CD4-positive, alpha-beta T cell (primary cell): Measurements from ENCODE around the gene RASA2. TPM values are rescaled to one million over a fixed set of nuclear protein-coding genes. Genes with fewer than 3 reads are reported as not detected.
A peak's percentile ranks its signal among the peaks of the same experiment; 100 is the strongest.
"Not testable (repeated sequence)": the region's sequence is repeated elsewhere in the genome, so short reads cannot be mapped to it uniquely, and the experiment has no call there.

Experiments used
- ATAC-seq: fragments of 200-7000 bp; cut with Tn5 transposase; one replicate; pipeline ENCODE4 v1.10.0; 2022; ENCODE audit warnings: mild to moderate bottlenecking; ENCODE audit not compliant: poor library complexity
- CTCF ChIA-PET: fragments of 350-600 bp; sonication (Branson Sonifier 250); formaldehyde crosslinking; loops from one replicate; lab custom pipeline; 2021; ENCODE audit warnings: antibody characterized with exemption, inconsistent platforms; lab: Charles Lee
- POLR2A ChIA-PET: fragments of 350-600 bp; sonication (Branson Sonifier 250); formaldehyde crosslinking; loops from one replicate; lab custom pipeline; 2021; ENCODE audit warnings: antibody characterized with exemption, inconsistent platforms; lab: Charles Lee
- DNase-seq, 14 experiments: peaks; one replicate each; pipeline ENCODE4 v3.0.0-alpha.2; 2013 to 2020; ENCODE audit warnings: mixed read lengths in 2 of 14
- H3K27ac ChIP-seq, 2 donors: one replicate each; pipeline versions ENCODE4 v1.5.1 to v1.7.0; 2013; ENCODE audit warnings: low read length in 2 of 2, low read depth in 1 of 2, mild to moderate bottlenecking in 1 of 2
- H3K27me3 ChIP-seq, 2 experiments: 1 replicate in 1 of 2; 2 replicates in 1 of 2; pipeline versions ENCODE4 v1.6.1 to v1.7.0; 2013; ENCODE audit warnings: low read length in 2 of 2, control low read depth in 1 of 2, mild to moderate bottlenecking in 1 of 2, moderate library complexity in 1 of 2; ENCODE audit not compliant: insufficient read depth in 2 of 2, control insufficient read depth in 1 of 2
- H3K36me3 ChIP-seq: one replicate; pipeline ENCODE4 v1.6.1; 2013; ENCODE audit warnings: low read length, control low read depth; ENCODE audit not compliant: insufficient read depth
- H3K4me1 ChIP-seq: one replicate; pipeline ENCODE4 v1.6.1; 2013; ENCODE audit warnings: low read length, control low read depth; ENCODE audit not compliant: insufficient read depth
- H3K4me3 ChIP-seq: one replicate; pipeline ENCODE4 v1.5.1; 2013; ENCODE audit warnings: mild to moderate bottlenecking, low read length, moderate library complexity
- H3K9me3 ChIP-seq, 2 experiments: 1 replicate in 1 of 2; 2 replicates in 1 of 2; pipeline versions ENCODE4 v1.6.1 to v1.7.0; 2013; ENCODE audit warnings: low read length in 2 of 2, mild to moderate bottlenecking in 2 of 2, control low read depth in 1 of 2, moderate library complexity in 1 of 2; ENCODE audit not compliant: control insufficient read depth in 1 of 2, insufficient read depth in 1 of 2
- H3K27ac Mint-ChIP-seq: one replicate; pipeline ENCODE4 v1.8.0; 2020; ENCODE audit warnings: mixed read lengths
- H3K27me3 Mint-ChIP-seq: one replicate; pipeline ENCODE4 v1.8.0; 2021; ENCODE audit warnings: mixed read lengths
- H3K36me3 Mint-ChIP-seq: one replicate; pipeline ENCODE4 v1.8.0; 2021; ENCODE audit warnings: low read depth, mixed read lengths
- H3K4me1 Mint-ChIP-seq: one replicate; pipeline ENCODE4 v1.8.0; 2021; ENCODE audit warnings: low read depth, mixed read lengths
- H3K4me3 Mint-ChIP-seq: one replicate; pipeline ENCODE4 v1.8.0; 2020; ENCODE audit warnings: mild to moderate bottlenecking, mixed read lengths
- H3K9me3 Mint-ChIP-seq: one replicate; pipeline ENCODE4 v1.8.0; 2020; ENCODE audit warnings: mixed read lengths
- intact Hi-C, 2 experiments: fragments of 100-400 bp; cut with DNase I in 1 of 2; cut with micrococcal nuclease in 1 of 2; formaldehyde crosslinking; loops; one replicate each; pipeline versions ENCODE4 v1.15.1 to v1.9.0; 2023 to 2025; cut with DNase I, micrococcal nuclease
- total RNA-seq, 174 experiments: library from RNA in 2 of 174; stranded (reverse) in 2 of 174; gene quantifications; one replicate each; pipeline ENCODE4 v1.2.3 and lab custom pipeline; 2021 to 2026
- TF ChIP-seq, protein P1 (sequence below): fragments of 200-600 bp; IDR thresholded peaks from one replicate; pipeline ENCODE4 v1.8.0; 2022; ENCODE audit warnings: antibody characterized with exemption, mild to moderate bottlenecking

Gene RASA2
- total RNA-seq, 2 experiments from 2014 or later = 96.1 to 96.4 TPM

DNA sequence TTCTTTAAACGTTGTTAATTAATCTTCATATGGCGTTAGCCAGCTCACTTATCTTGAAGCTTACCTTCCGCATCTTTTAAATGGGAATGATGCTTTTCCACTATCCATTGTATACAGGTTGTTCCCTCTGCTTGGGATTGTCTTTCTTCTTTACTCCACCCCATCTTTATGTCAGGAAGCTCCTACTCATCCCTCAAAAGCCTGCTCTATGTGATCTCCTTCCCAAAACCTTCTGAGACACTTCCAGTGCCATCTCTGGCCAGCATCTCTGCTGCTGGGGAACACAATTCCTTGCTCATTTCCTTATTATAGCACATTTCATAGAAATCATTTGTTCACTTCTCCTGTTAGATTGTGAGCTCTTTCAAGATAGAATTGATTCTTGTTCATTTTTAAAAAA is 4.3 kb downstream of the RASA2 start:
- DNase-seq (no peak), ATAC-seq (no peak)
- Histone ChIP-seq H3K27me3 (no peaks in the 10 kb centered on the region), H3K4me1 (peaks cover 36% of the 10 kb centered on the region), H3K27ac (peak overlapping the region in 1 of 2 donors; percentile 11), H3K36me3 (peaks cover 5% of the 10 kb centered on the region), H3K4me3 (no peak overlapping the region), H3K9me3 (no peaks in the 10 kb centered on the region)
- no peaks in the 10 kb centered on the region for H3K27me3 Mint-ChIP-seq
- TF ChIP-seq, protein P1, sequence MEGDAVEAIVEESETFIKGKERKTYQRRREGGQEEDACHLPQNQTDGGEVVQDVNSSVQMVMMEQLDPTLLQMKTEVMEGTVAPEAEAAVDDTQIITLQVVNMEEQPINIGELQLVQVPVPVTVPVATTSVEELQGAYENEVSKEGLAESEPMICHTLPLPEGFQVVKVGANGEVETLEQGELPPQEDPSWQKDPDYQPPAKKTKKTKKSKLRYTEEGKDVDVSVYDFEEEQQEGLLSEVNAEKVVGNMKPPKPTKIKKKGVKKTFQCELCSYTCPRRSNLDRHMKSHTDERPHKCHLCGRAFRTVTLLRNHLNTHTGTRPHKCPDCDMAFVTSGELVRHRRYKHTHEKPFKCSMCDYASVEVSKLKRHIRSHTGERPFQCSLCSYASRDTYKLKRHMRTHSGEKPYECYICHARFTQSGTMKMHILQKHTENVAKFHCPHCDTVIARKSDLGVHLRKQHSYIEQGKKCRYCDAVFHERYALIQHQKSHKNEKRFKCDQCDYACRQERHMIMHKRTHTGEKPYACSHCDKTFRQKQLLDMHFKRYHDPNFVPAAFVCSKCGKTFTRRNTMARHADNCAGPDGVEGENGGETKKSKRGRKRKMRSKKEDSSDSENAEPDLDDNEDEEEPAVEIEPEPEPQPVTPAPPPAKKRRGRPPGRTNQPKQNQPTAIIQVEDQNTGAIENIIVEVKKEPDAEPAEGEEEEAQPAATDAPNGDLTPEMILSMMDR = no peak
- H3K9me3 Mint-ChIP-seq = peaks cover 4% of the 10 kb centered on the region
- CTCF ChIA-PET = interaction anchor here (1.0 to 1.7 kb wide), 3 partner anchors 11 to 69 kb away, joined by 3 to 4 read pairs (median 4); no protein-coding TSS in a partner anchor
- peaks cover 91% of the 10 kb centered on the region for H3K4me1 Mint-ChIP-seq
- peak overlapping the region; percentile 82 for H3K27ac Mint-ChIP-seq
- intact Hi-C loops = no loop called here
- peak overlapping the region; percentile 80 for H3K4me3 Mint-ChIP-seq
- H3K36me3 Mint-ChIP-seq = peaks cover 60% of the 10 kb centered on the region
- POLR2A ChIA-PET = interaction anchor here (0.7 to 1.3 kb wide), 5 partner anchors 9 to 62 kb away, joined by 3 to 13 read pairs (median 5); no protein-coding TSS in a partner anchor

DNA sequence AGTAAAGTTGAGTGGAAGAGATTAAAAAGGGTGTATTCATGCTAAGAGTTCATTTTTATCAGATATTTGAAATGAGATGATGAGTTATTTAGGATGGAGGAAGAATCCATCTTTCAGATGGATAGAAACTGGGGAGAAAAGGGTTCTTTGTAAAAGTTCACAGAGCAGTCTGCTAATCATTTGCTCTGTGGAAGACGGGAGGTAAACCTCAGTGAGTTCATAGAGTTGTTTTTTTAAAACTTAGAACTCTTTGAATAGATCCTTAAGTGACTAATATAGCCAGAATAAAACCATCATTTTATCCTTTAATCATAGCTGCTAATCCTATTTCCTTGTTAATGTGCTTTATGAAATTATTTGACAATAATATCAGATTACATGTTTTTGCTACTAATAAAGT is 5.1 kb downstream of the RASA2 start:
- no peak overlapping the region for H3K4me3 ChIP-seq
- H3K27ac Mint-ChIP-seq = peak overlapping the region; percentile 82
- DNase-seq (no peak), ATAC-seq (no peak)
- H3K4me1 ChIP-seq = peaks cover 30% of the 10 kb centered on the region
- TF ChIP-seq, protein P1 = no peak
- no peaks in the 10 kb centered on the region for H3K27me3 ChIP-seq
- peaks cover 4% of the 10 kb centered on the region for H3K9me3 Mint-ChIP-seq
- H3K36me3 Mint-ChIP-seq = peaks cover 67% of the 10 kb centered on the region
- H3K4me1 Mint-ChIP-seq = peaks cover 89% of the 10 kb centered on the region
- peaks cover 5% of the 10 kb centered on the region for H3K36me3 ChIP-seq
- intact Hi-C loops = no loop called here
- ChIA-PET CTCF (interaction anchor here (1.7 kb wide), 1 partner anchor 68 kb away, joined by 4 read pairs; no protein-coding TSS in a partner anchor), POLR2A (interaction anchor here (1.3 kb wide), 2 partner anchors 10 to 61 kb away, joined by 5 to 13 read pairs; no protein-coding TSS in a partner anchor)
- peak overlapping the region; percentile 62 for H3K4me3 Mint-ChIP-seq
- H3K27ac ChIP-seq = no peak overlapping the region
- H3K9me3 ChIP-seq = no peaks in the 10 kb centered on the region
- H3K27me3 Mint-ChIP-seq = no peaks in the 10 kb centered on the region

DNA sequence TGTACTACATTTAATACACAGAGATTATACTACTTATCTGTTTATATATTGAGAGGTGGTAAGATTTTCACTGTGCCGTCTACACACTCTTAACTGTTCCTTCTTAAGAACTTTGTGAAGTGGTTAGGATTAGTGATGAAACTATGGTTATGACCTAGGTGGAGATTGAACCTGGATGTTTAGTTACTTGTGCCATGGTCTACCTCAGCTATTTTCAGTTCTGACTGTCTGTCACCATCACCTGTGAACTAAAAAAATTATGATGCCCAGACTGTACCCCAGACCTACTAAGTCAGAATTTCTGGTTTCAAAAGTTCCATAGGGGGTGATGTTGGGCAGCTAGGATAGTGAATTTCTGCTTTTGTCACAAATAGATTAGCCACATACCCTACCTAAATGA is 6.4 kb downstream of the RASA2 start:
- Mint-ChIP-seq H3K27ac (peak overlapping the region; percentile 82), H3K4me1 (peaks cover 93% of the 10 kb centered on the region), H3K27me3 (no peaks in the 10 kb centered on the region), H3K36me3 (peaks cover 62% of the 10 kb centered on the region), H3K4me3 (peak overlapping the region; percentile 65), H3K9me3 (peaks cover 4% of the 10 kb centered on the region)
- Histone ChIP-seq H3K36me3 (peaks cover 5% of the 10 kb centered on the region), H3K27me3 (no peaks in the 10 kb centered on the region), H3K4me3 (no peak overlapping the region), H3K4me1 (peaks cover 34% of the 10 kb centered on the region), H3K9me3 (no peaks in the 10 kb centered on the region), H3K27ac (peak overlapping the region in 1 of 2 donors; percentile 1)
- ChIA-PET CTCF (interaction anchor here (0.9 kb wide), 1 partner anchor 67 kb away, joined by 3 read pairs; no protein-coding TSS in a partner anchor), POLR2A (interaction anchor here (1.1 to 1.4 kb wide), 3 partner anchors 56 to 67 kb away, joined by 3 to 4 read pairs (median 3); no protein-coding TSS in a partner anchor)
- TF ChIP-seq, protein P1 = no peak
- peak in 3 of 14 experiments; percentile 29 to 49 (median 36) for DNase-seq
- intact Hi-C loops = no loop called here
- peak; percentile 78 for ATAC-seq

DNA sequence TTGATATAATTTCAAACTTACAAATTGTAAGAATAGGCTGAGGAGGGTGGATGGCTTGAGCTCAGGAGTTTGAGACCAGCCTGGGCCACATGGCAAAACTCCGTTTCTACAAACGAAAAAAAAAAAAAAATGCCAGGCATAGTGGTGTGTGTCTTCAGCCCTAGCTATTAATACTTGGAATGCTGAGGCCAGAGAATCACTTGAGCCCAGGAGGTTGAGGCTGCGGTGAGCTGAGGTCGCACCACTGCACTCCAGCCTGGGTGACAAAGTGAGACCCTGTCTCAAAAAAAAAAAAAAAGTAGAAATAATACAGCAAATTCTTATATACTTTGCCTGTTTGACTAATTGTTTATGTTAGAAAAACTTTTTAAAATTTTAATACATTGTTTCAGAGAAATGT is 10.8 kb downstream of the RASA2 start:
- ATAC-seq, H3K27ac Mint-ChIP-seq, H3K9me3 ChIP-seq, H3K4me3 ChIP-seq, H3K4me3 Mint-ChIP-seq, H3K27me3 Mint-ChIP-seq, H3K27me3 ChIP-seq, H3K9me3 Mint-ChIP-seq, intact Hi-C loops, DNase-seq, H3K36me3 ChIP-seq: not testable (repeated sequence)
- ChIA-PET POLR2A (interaction anchor here (1.2 to 6.3 kb wide), 4 partner anchors 11 to 84 kb away, joined by 4 to 249 read pairs (median 25); partner anchors contain the start of gene RASA2), CTCF (interaction anchor here (1.6 to 3.9 kb wide), 2 partner anchors 9 to 51 kb away, joined by 4 to 19 read pairs; partner anchors contain the start of gene RASA2)
- H3K4me1 ChIP-seq = peaks cover 34% of the 10 kb centered on the region
- peaks cover 81% of the 10 kb centered on the region for H3K4me1 Mint-ChIP-seq
- peaks cover 49% of the 10 kb centered on the region for H3K36me3 Mint-ChIP-seq
- peak overlapping the region; percentile 40 to 90 for H3K27ac ChIP-seq
